Stimulated activated CD4-positive, alpha-beta T cell treated with anti-CD3 and anti-CD28 coated beads, Interleukin-1b, Interleukin-23, amount 100 ng/mL, for 48 hours (primary cell): ENCODE data around the gene OTUD3.
"Not testable (repeated sequence)": the region's sequence is repeated elsewhere in the genome, so short reads cannot be mapped to it uniquely, and the experiment has no call there.

Experiments
- DNase-seq: peaks from one replicate; pipeline ENCODE4 v3.0.0-alpha.2; 2020

OTUD3 gene

DNA sequence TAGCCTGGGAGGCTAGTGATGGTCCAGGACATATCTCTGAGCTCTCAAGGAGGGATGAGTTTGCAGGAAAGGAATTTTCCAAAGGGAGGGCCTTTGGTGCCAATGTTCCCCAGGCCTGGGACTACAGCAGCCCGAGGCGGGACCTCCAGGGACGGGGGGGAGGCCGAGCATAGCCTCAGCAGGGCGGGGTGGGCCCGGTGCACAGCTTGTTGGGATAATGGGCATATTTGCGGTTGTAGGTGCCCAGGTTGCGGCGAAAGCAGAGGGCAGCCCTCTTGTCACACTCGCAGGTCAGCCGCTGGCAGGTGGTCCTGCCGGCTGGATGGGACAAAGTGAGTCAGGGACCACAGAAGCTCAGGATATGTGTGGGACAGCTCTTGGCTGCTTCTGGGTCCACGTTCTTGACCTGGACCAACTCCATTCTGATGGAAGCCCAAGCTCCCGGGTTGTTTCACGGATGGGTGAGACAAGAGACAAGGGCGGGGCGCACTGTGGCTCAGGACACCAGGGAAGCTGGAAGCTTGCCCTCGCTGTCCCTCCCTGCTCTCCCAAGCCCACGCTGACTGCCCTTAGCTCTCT, 38.0 kb downstream of the OTUD3 start:
- DNase-seq, result no peak

DNA sequence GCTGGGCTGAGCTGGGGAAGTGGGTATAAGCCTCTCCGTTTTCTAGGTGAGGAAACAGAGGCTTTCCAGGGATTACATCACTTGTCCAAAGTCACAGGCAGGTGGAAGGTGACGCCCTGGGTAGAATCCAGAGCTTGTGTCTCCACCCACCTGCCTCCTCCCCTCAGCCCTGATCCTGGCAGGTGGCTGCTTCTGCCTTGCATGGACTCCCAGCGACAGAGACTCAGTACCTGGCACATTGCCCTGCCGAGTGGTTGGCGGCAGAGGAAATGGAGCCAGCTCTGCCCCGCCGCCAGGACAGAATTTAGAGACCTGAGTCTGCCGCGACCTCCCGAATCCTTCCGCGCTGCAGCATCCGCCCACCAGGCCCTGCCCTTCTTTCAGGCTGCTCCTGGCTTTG, 39.1 kb downstream of the OTUD3 start:
- DNase-seq, result no peak

DNA sequence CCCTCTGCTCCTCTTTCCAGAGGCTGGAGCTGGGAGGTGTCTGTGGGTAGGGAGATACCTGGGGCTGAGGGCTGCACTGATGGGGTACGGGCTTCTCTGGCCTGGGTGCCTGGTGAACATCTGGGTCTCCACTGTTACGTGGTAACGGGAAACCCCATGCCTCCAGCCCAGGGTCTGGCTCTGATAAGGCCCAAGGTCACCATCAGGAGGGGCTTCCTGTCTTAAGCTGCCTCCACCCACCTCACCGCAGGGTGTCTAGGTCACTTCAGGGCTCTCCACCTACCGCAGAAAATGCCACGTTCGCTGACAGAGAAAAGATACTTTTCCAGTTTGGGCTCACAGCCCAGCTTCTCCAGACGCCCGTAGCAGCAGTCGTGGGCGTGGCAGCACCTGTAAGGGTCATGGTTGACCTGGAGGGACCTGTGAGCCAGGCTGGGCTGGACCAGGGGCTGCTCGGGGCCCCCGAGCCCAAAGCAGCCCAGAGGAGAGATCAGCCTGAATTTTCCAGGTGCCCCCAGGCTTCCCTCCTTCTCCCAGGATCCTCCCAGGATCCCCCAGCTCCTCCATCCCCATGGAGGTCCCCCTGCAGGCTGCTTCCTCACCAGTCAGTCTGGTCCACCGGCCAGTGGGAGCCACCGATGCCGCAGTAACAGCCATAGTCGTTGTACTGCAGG, 40.0 kb downstream of the OTUD3 start:
- DNase-seq, result no peak

DNA sequence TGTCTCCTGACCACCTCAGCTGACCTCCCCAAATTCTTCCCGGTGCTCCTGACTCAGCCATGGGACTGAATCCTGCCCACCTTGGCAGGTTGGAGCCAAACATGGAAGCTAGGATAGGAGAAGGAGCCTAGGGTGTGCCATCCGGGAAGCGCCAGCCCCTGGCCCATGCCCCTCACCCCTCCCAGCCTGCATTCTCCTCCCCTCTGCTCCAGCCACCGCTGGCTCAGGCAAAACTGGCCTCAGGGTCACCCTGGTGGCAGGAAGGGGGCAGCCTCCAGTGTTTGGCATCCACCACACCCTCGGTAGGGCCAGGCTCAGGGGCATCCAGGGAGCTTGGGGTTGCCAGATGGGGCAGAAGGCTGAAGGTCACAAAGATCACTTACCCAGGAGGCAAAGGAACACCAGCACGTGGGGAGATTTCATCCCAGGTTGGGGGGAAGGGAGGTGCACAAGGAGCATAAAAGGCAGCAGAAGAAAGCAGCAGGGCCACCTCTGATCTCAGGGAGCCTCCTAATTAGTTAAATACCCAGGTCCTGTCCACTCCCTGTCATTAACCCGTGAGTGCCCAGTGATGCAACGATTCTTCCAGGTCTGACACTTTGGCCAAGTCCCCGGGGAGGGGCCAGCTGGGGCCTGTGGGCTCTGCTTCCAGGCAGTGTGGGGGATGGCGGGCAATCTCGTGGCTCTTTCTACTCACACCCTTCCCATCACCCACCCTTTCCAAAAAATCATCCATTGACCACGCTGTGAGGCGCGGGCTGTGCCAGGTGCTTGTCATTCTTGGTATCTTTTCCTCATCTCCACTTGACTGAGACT, 41.1 kb downstream of the OTUD3 start, which contains the start of gene PLA2G2E:
PLA2G2E (minus strand) TSS at position 481 of the 816 bp plus-strand sequence; CDS start at position 423, 58 bp downstream.
- no peak for DNase-seq

DNA sequence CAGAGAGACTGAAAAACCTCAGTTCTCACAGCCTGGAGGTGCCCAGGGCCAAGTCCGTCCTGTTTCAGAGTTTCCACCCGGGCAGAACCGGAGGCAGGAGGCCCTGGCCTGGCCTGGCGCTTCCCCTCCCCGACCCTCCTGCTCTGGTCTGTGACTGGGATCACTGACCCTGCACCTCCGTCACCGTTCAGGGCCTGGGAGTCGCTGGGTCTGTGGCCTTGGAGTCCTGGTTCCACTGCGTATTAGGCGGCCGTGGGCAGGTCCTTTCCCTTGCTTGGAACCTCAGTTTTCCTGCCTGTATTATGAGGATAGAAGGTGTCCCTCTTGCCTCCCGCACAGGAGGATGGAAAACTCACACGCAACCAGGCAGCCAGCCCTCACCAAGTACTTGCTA, 41.8 kb downstream of the OTUD3 start:
- DNase-seq, result no peak

DNA sequence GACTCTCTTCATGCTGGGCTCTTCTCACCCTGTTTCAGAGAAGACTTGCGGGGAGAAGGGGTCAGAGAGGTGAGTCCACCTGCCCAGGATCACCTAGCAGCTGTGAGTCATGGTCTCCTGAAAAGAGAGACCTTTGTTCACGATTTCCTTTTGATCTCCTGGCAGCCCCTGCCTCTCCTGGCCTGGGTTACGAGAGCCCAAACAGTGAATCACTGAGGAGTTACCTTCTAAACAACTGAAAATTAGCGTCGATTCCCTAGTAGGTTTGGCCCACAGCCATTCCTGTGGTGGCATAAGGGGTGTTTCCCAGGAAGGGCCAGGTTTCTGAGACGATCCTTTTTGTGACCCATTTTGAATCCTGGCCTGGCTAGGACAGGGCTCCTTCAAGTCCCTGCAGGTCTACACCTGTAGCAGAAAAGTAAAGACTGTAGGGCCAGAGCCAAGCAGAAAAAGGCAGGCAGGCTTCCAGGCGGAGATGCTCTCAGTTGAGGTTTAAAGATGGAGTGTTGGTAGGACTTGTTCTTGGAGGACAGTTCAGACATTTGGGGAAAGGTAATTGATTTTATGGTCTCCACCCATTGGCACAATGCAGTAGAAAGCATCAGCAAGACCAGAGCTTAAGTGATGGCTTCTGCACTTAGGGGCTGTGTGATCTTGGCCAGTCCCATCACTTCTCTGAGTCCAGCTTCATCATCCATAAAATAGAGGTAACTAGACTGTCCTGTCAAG, 43.3 kb downstream of the OTUD3 start:
- DNase-seq, result no peak

DNA sequence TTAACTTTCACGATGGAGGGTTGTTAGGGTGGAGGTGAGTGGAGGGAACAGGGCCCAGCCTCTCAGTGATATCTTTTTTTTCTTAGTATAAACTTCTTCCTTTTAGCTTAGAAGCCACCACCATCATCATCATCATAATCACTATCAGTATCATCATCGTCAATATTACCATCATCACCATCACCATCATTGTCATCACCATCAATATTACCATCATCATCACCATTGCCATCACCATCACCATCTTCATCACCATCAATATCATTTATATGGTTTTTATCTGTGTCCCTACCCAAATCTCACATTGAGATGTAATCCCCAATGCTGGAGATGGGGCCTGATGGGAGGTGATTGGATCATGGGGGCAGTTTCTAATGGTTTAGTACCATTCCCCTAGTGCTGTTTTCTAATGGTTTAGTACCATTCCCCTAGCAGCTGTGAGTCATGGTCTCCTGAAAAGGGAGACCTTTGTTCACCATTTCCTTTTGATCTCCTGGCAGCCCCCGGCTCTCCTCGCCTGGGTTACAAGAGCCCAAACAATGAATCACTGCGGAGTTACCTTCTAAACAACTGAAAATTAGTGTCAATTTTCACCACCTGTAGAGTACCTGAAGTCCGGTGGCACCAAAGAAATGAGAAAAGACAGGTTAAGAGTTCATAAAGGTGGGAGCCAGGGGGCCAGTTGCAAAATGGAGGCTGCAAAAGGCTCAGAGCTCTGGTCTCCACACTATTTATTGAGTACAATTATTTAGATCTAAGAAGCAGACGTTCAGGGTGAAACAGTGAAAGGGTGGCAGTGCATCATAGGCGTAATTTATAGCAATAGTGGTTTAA, 44.3 kb downstream of the OTUD3 start:
- no peak for DNase-seq

DNA sequence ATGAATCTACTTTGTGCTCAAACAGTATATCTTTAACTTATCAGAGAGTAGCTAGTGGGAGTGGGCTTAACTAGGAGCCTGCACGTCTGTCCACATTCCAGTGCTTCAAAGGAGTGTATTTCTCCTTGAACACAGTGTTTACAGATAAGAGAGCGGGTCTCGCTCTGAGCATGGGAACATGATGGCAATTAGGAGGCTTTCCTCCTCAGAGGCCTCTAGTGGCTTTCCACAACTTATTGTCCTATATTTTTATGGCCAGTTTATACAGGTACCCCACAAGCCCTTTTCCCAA, 44.9 kb downstream of the OTUD3 start:
- not testable (repeated sequence) for DNase-seq

DNA sequence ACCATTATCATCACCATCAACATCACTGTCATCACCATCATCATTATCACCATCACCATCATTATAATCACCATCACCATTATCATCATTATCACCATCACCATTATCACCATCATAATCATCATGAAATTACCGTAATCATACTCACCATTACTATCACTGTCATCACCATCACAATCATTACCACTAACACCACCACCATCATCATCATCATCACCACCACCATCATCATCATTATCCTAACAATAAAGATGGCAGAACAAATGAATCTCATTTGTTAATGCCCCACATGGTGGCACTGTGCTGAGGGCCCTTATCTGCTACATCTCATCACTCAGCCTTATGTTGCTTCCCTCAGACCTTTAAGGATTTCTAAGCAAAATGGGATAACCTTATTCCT, 50.7 kb downstream of the OTUD3 start:
- no peak for DNase-seq

DNA sequence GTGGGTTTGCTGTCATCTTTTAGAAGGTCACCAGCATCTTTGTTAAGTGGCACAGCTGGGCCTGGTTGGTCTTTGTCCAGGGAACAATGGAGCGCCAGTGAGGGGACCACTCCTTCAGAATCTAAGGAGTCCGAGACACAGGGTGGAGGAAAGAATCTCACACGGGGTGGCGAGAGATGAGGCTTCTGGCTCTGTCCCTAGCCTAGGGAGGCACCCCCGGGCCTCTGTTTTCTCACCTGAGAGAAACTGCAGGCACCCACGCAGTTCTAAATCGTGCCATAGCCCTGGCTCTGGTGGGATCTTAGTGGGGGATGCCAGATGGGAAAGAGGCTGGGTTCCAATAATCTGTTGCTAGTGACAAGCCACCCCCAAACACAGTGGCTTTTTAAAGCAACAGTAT, 52.1 kb downstream of the OTUD3 start:
- no peak for DNase-seq

DNA sequence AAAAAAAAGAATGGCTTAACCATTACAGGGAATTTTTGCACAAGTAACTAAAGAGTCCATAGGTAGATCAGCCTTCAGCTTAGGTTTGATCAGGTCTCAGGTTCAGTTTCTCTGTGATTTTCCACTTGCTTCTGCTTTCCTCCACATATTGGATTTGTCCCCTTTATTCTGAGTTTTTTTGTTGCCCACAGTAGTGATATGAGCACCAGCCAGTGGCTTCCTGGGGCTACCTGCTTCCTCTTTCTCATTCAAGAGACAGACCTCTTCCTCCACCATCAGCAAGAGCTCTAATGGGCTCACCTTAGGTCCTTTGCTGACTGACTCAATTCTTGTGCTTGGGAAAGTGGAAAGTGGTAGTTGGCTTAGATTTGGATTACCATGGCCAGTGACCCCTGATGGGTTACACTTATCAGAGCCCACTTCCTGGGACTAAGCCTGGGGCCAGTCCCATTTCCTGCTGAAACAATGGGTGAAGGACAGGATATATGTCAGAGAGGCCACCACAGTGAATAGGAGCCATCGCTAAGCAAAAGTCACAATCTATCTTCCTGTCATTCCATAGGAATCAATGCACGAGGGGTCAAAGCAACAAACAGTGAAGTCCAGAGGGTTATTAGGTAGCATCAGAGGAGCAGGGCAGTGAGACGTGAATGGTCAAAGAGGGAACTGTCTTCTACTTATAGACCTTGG, 54.0 kb downstream of the OTUD3 start:
- no peak for DNase-seq

DNA sequence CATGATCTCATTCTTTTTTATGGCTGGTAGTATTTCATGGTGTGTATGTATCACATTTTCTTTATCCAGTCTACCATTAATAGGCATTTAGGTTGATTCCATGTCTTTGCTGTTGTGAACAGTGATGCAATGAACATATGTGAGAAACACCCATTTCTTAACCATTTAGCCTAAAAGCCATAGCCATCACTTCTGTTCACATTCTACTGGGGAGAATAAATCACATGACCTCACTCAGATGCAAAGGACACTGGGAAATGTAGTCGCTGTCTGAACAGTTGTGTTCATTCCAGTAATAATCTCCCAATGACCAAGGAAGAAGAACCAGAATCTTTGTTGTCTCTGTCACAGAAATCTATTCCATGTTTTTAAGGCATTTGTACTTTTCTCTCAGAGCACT, 56.3 kb downstream of the OTUD3 start:
- no peak for DNase-seq

DNA sequence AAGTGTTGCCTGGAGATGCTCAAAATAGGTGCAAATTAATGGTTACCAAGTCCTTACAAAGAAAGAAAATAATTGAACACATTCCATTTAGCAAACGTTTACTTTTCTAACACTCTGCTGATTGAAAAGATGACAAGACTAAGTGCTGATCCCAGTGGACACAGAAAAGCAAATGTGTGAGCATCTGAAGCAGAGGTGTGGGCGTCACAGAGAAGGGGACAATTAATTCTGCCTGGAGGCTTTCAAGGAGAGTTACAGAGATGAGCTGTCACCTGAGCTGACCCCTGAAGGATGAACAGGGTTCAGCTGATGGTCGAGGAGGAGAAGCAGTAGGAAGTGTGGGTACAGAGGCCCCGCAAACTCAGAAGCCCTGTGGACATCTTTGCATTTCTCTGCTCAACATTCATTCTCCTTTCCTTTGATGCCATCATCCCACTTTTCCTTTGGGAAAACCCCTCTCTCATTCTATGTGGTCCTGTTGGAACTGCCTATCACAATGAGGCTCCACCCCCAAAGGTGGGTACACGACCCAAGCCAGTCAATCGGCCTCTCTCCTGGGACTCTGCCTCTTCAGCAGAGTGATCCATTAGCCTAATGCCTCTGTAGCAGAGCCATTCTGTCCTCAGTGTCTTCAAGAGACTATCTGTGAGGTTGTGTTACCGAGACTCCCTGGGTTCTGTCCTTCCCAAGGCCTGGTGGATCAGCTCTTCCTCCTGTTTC, 58.5 kb downstream of the OTUD3 start:
- no peak for DNase-seq

DNA sequence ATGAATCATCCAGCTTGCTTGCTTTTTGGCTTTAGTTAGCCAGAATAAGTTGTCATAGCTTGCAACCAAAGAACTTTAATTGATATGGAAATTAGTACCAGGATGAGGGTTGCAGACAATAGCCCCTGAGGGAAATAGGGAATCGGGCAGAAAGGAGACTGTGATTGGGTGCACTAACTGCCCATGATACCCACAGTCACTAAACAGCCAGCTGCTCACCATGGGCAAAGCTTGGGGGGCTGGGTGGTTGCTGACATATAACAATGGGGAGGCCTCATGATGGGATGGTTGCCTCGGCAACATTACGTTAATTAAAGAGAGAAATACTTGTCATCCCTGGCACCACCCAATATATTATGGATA, 59.0 kb downstream of the OTUD3 start:
- no peak for DNase-seq

DNA sequence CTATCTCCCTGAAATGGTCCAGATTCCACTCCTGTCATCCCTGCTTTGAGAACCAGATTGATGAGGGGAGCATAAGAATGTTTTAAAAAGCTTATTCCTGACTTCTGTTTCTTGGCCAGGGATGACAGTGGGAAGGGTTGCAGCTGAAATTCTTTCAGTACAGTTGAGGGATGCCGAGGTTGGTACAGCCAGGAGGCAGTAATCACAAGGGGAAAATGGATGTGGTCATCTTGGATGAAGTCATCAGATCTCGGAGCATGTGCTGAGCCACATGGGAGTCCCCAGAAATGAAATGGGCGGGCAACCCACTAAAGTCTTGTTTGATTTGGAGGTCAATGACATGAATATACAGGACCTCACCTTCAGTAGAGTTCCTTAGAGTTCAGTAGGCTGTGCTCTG, 59.9 kb downstream of the OTUD3 start:
- no peak for DNase-seq

DNA sequence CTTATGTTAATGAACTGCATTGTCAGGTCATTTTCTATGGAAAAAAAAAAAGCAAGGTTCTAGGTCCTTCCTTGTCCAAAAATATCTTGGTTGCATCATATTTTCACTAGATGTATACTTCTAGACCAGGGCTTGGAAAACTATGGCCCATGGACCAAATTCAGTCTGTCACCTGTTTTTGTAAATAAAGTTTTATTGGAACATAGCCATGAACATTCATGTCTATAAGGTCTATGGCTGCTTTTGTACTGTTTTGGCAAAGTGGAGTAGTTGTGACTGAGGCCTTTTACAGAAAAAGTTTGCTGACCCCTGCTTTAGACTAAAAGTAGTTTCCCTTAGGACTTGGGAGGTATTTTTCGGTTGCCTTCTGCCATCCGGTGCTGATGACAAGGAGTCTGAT, 60.5 kb downstream of the OTUD3 start:
- no peak for DNase-seq

DNA sequence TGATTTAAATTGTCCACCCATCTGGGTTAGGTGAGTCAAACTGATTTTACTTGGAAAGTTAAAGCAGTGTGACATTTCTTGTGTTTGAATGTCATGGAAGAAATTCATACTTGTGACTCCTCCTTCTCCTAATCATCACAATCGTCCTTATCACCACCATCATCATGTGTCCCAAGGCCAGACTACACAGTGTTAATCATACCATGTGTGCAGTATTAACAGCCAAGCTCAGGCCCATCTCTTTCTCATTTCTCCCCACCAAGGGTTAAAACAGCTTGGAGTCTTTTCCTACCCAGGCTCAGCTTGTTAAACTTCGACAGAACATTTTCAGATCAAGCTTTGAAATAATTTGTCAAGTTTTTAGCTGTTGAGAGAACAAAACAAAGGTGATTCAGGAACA, 63.7 kb downstream of the OTUD3 start:
- DNase-seq, result no peak

DNA sequence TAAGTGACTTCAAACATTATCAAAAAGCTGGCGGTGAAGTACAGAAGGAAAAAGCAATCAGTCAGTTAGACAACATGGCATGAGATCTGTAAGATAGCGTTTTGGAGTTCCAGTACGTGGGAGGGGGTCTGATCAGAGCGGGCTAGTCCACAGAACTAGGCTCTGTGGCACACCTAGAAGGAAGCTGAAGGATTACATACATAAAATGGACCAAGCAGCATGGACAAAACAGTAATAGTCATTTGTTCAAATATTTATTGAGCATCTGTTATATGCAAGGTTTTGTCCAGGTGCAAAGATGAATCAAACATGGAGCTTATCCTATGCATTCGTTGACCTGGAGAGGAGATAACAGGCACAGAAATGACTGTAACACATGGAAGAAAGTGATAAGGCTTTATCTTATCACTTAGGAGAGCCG, 64.1 kb downstream of the OTUD3 start:
- DNase-seq, result no peak

DNA sequence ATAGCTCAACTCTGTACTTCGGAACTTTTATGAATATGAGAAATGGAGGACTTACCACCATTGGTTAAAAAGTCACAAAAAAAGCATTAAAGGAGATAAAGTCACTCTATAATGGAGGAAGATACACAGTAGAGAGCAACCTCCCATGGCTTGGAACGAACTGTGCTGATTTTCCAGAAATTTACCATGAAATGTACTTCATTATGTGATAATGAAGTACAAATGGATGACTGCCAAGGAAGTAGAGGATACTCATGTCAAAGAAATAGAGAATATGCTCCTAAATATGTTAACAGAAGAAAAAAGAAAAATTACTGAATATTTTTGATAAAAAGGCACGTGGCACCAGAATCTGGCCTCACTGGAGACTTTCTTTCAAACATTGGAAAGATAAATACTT, 64.8 kb downstream of the OTUD3 start:
- DNase-seq, result no peak

DNA sequence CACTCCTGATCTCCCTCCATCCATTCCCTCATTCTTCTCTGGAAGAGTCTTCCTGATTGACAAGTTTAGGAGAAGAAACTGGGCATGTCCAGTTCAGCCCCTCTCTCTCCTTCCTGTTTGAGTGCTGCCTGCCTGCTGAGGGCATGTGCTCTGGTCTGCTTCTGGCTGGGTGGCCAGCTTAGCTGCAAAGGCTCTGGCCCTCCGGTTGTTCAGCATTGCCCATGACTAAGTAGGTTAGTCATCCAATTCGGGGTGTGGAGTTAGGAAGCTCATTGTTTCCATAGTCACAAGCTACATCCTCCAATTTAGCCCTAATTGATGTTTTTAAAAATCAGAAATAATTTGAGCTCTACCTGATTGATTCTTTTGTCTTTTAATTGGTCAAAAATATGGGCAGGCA, 66.8 kb downstream of the OTUD3 start:
- no peak for DNase-seq

DNA sequence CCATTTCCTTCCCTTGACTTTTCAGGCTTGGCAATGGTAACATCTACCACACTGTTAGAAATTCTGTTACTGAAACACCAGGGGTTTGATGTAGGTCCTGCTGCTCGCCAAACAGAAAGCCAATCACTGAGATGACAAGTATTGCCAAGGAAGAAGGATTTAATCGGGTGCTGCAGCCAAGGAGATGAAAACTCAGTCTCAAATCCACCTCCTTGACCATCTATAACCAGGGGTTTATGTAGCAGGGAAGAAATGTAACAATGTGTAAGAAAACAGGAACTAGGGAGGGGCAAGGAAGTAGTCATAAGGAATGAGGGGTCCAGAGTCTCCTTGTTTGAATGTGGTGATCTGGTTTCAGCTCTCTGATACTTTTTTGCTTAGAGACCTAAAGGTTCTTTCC, 71.9 kb downstream of the OTUD3 start:
- DNase-seq, result no peak
